GOT3 (cell line): Measurements from ENCODE around the gene DAZAP1.

Experiments used
- DNase-seq: peaks from one replicate; lab custom pipeline; 2025; ENCODE audit warnings: mixed read lengths; lab: John Stamatoyannopoulos, UW

DAZAP1 gene

DNA sequence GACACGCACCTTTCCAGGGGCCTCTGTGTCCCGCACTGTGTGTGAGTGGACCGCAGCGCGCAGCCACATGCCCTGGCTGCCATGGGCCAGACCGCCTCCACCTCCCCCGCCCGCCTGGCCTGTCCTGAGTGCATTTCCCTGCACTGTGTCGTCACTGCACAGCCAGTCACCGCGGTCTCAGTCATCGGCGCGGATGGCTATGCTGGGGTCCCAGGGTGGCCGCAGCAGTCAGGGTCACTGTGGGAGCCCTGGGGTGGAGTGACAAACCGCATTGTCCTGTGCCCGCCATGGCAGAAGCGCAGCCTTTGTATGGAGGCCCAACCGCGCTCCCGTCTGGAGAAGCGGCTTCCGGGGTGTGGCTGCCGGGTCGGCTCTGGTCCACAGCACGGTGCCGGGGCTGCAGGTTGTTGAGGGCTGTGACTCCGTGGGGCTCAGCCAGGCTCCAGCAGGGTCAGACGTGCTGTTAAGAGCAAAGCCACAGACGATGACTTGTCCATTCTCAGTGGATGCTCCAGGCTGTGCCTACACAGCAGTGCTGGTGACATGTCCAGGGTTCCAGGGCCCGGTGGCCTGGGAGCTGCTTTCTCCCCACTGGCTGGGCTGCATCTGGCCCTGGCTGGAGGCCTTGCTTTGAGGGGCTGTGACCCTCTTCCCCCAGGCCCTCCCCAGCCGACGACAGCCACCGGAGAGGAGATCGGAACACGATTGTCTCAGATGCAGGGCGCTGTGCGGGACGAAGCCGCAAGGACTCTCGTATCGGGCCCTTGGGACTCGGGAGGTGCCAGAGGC lies 30.0 kb upstream of the DAZAP1 start:
- no peak for DNase-seq

DNA sequence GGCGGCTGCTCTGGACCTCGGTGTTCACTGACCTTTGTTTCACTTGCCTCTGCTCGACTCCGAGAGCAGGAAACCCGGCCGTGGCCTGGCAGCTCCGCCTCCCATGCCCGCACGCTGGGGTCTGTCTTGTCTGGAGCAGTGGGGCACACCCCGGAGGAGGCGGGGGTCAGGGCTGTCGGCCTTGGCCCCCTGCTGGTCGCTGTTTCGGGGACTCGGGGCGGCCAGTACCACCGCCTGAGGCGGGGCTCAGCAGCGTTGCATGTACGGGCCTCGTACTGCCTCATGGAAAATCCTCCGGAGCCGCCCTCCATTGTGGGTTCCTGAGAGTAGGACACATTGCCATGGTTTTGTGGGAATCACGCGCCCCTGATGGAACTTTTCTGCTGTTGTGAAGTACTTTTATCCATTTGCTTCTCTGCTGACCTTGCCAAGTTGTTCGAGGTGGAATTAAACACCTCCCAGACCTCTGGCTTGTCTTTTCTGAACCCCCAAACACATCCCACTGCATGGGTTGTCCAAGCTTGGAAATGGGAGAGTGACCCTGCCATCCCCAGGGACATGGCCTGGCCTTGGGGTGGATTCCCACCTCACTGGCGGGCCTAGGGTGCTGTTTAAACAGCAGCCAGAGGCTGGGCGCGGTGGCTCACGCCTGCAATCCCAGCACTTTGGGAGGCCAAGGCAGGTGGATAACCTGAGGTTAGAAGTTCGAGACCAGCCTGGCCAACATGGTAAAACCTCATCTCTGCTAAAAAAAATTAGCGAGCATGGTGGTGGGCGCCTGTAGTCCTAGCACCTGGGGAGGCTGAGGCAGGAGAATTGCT lies 29.2 kb upstream of the DAZAP1 start:
- no peak for DNase-seq

DNA sequence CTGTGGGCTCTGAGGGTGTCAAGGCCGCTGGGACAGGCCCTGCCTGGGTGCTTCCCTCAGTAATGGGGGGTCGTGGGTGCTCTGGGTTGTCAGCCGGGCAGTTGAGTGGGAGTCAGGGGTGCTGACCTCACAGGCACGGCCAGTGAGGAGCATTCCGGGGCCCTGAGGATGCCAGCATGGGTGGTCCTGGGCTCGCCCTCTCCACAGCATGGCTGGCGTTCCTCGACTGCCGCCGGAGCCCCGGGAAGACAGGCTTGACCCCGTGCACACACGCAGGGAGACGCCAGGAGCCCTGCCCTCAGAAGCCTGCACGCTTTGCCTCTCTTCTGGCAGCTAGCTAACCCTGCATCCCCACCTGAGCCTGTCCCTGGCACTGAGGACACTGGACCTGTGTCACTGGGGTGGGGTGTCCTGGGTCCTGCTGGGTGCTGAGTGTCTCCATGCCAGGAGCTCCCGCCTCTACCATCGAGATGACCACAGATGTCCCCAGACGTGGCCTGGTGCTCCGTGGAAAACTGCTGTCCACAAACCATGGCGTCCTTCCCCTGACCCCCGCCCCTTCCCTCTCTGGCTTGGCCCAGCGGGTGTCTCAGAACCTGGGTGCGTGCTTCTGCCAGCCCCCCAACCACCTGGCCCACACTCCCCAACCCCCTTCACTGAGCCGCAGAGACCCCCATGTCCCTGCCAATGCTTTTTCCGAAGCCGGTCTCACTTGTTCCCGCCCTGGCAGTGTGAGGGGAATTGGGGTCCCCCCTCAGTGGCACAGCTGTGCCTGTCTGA lies 28.1 kb upstream of the DAZAP1 start:
- no peak for DNase-seq

DNA sequence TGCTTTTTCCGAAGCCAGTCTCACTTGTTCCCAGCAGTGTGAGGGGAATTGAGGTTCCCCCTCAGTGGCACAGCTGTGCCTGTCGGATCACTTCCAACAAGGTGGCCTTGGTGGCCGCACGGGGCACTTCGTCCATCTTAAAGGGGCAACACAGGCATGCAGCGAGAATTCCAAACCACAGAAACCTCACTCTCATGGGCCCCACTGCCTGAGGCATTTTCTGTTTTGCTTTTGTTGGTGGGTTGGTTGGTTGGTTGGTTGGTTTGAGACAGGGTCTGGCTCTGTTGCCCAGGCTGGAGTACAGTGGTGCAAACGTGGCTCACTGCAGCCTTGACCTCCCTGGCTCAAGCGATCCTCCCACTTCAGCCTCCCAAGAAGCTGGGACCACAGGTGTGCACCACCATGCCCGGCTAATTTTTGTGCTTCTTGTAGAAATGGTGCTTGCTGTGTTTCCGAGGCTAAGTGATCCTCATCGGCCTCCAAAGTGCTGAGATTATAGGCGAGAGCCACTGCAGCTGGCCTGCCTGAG lies 27.4 kb upstream of the DAZAP1 start:
- no peak for DNase-seq

DNA sequence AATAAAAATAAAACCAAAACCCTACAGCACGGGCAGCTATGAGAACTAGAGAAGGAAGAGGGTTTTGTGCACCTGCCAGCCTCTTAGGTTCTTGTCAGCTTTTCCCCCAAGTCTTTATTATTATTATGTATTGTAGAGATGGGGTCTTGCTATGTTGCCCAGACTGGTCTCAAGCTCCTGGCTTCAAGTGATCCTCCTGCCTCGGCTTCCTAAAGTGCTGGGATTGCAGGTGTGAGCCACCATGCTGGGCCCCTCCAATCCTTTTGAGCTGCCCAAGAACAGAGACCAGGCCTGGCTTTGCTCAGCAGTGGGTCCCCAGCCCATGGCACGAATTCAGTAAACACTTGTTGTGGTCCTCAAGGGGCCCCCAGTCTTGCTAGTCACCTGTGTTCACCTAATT lies 25.1 kb upstream of the DAZAP1 start:
- DNase-seq: no peak

DNA sequence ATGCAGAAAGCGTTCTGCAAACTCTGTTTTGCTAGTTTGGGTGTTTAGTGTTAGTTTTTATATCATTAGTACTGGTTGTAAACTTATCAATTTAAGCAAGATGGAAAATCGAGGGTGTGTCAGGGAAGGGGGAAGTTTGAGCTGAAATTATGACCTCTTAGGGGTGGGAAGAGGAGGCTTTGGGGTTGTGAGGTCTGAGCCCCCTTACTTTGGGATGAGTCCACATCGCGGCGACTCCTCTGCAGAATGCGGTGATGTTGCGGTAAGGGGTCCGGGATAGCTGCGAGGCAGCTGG lies 24.4 kb upstream of the DAZAP1 start:
- DNase-seq: no peak

DNA sequence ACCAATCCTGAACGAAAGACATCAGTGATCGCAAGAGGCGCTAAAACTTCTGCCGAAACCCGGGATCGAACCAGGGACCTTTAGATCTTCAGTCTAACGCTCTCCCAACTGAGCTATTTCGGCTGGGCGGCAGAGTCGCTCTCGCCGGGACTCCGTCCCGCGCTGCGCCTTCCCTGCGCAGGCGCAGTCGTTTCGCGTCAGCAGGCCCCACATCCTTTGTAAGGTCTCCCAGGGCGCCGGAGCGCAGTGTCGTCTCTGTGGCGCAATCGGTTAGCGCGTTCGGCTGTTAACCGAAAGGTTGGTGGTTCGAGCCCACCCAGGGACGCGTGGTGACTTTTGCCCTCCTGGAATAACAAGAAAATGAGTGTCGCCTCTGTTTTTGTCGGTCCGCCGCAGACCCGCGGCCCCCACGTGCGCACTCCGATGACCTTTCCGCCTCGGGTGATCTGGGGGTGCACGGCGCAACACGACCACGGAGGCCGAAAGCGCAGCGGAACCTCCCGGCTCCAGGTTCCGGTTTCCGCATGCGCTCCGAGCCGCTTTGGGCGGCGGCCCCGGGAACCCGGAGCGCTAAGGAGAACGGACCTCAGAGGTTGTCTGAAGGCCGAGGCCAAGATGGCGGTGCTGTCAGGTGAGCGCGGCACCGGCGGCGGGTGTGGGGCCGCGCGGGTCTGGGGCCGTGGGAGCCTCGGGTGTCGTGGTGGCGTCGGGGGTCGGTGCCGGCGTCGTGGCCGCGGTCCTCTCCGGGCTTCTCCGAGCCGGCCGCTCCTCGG lies 23.9 kb upstream of the DAZAP1 start, which contains the start of gene NDUFS7:
Gene NDUFS7 (plus strand): TSS at position 596 of the 773 bp plus-strand sequence. CDS start 20 bp downstream, at position 616.
- peak; percentile 95 for DNase-seq

DNA sequence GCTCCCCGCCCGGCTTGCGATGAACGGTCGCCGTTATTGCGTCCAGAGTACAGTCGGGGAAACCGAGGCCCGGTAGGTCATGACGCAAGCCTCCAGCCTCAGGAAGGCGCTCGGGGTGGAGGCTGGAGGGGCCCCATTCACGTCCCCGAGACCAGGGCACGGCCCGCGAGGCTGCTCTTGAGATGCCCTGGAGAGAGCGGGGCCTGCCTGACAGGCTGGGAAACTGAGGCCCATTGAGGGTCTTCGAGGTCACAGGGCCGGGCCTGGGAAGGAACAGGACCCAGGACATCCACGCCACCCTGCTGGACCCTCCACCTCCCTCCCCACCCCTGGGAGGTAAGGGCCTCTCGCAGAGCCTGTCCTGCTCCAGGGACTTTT lies 23.3 kb upstream of the DAZAP1 start:
- no peak for DNase-seq

DNA sequence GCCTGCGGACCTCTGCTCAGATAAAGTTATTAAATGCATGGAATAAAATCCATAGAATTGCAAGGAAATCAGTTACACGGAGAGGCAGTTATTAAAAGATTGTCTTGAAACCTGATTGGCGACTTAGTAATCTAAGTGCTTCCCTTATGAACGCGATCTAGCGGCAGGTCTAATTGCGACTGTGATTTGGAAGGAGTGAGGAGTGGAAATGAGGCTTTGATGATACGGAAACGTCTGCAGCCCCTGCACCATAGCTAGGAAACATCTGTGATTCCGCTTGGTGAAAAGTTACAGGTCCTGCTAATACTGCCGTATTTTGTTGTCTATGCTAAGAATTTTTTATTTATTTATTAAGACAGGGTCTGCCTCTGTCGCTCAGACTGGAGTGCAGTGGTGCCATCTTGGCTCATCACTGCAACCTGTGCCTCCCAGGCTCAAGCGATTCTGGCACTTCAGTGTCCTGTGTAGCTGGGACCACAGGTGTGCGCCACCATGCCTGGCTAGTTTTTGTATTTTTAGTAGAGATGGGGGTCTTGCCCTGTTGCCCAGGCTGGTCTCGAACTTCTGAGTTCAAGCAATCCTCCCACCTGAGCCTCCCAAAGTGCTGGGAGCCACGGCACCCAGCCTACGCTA lies 22.8 kb upstream of the DAZAP1 start:
- no peak for DNase-seq

DNA sequence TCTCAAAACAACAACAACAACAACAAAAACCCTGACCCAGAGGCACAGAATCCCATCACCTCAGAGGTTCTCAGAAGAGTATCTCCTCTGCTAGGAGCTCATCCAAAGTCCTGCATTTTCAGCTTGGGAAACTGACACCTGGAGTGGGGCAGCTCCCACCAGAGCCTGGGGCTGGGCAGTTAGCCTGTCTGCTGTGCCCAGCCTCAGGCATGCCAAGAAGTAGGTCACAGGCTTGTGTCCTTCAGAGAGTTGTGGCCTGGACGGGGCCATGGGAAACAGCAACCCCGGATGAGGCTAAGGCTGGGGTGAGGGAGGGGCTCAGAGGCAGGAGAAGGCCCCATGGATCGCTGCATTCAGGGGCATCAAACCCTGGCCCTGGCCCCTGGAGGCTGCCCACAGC lies 21.6 kb upstream of the DAZAP1 start:
- DNase-seq: no peak

DNA sequence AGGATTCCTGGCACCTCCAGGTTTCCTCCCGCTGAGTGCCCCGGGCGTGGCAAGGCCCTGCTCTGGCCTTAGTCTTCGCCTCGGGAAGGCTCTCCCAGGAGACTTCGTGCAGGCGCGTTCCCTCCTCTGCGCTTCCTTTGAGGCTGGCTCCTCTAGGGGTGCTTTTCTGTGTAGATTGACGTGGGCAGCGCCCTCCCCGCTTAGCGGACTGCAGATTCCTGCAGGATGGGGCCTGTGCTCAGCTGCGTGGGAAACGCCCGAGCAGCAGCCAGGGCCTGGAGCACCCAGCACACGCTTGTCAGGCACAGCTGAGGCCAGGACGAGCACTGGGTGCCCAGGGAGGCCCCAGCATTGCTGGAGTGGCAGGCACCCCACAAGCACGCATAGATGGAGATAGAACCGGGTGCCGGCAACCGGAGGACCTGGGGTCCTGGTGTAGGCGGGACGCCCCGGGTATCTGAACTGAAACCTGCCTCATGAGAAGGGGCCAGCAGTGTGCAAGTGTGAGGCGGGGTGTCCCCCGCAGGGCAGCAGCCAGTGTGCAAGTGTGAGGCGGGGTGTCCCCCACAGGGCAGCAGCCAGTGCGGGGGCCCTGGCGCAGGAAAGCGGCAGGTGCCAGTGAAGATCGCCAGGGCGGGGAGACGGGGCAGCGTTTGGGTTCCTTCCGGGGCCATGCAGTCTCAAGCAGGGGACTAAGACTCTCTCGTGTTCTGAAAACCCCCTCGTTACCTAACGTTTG lies 20.3 kb upstream of the DAZAP1 start:
- no peak for DNase-seq

DNA sequence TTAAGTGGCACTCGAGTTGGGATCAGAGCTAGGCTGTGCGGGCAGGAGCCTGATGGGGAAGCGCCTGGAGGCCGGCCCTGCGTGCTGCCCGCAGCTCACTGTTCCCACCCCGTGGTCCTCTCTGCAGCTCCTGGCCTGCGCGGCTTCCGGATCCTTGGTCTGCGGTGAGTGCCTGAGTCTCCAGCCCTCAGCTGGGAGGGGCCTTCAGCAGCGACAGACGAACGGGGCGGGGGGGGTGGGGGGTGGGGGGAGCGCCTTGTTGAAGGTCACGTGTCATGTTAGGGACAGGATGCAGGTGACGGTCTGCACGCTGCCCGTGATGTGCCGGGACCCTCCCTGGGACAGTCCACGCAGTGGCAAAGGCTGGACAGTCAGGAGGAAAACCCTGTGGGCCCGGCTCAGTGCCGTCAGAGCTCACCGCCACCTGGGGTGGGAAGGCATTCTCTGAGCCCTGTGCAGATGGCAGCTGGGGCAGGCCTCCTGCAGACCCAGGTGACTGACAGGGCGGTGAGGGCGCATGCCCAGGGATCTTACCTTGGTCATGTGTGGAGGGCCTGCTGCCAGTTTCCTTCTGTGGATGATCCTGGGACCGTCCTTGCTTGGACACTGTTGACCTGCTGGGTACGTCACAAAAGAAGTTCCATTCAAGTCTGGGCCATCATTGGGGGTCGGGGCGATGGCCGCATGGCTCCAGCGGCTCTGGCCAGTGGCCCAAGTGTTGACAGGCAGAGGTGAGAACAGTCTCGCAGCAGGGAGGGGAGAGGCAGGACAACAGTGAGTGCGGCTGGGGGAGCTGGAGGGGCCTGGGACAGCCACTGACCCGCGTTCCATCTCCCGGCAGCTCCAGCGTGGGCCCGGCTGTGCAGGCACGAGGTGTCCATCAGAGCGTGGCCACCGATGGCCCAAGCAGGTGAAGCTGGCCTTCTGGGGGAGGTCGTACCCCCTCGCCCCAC lies 19.4 kb upstream of the DAZAP1 start:
- DNase-seq: no peak

DNA sequence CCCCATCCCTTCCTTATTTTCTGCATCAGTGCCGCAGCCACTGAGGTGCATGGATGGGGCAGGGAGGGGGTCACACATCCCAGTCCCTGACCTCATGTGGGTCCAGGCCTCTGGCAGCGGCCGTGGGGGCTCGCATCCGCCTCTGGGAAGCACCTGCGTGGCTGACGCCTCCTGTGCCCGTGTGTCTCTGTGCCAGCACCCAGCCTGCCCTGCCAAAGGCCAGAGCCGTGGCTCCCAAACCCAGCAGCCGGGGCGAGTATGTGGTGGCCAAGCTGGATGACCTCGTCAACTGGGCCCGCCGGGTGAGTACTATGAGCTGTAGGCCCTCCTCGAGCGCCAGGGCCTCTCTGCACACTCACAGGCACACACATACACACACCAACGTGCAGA lies 18.8 kb upstream of the DAZAP1 start:
- no peak for DNase-seq

DNA sequence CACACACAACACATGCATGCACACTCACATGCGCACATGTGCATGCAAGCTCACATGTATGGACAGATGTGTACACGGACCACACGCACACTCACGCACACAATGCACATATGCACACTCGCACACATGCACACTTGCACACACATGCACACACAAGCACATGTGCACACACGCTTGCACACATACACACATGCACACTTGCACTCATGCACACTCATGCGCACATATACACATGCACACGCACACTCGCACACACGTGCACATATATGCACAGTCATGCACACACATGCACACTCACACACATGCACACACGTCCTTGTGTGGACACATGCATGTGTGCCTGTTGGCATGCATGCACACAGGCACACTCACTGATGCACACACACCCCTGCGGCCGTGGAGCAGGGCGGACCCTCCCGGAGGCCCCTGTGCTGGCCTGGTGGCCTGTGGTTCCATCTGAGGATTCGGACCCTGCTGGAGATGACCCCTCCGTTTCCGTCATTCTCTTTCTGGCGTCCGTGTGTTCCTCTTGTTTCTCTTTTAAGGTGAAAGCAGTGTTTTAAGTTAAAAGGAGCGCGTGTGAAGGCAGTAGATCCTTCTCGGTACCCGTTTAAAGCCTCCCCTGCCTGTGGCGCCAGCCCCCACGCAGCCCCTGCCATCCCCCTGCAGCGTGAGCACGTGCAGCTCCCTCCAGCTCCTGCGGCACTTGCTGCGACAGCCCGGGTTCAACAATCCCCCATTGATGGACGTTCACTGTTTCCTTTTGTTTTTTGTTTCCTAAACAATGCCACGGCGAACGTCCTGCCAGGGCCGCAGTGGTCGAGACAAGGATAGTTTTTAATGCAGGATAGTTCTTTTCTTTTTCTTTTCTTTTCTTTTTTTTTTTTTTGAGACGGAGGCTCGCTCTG lies 18.1 kb upstream of the DAZAP1 start:
- DNase-seq: no peak

DNA sequence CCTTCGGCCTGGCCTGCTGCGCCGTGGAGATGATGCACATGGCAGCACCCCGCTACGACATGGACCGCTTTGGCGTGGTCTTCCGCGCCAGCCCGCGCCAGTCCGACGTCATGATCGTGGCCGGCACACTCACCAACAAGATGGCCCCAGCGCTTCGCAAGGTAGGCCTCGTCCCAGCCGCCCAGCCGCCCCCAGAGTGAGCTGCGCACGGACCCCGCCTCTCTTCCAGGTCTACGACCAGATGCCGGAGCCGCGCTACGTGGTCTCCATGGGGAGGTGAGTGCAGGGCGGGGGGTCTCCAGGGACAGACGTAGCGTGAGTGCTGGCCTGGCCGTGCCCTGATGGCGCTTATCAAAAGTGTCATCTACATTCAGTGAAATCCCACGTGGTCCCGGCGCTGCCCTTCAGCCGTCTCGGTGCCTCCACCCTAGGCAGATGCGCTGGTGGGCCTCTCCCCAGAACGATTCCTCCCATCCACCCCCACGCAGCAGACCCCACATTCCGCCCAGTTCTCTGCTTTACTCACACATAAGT lies 16.4 kb upstream of the DAZAP1 start:
- DNase-seq: no peak

DNA sequence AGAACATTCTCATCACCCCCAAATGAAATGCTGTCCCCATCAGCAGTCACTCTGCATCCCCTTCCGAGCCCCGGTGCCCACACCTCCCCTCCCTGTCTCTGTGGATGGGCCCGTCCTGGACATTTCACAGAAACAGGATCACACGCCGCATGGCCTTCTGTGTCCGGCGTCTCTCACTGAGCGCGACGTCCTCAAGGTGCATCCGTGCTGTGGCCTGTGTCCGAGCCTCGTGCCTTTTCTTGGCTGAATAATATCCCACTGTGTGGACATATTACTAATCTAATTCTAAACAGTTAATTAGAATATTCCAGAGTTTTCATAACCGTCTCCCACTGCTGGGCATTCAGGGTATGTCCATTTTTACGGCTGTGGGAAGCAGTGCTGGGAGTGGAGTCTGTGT lies 15.0 kb upstream of the DAZAP1 start:
- no peak for DNase-seq

DNA sequence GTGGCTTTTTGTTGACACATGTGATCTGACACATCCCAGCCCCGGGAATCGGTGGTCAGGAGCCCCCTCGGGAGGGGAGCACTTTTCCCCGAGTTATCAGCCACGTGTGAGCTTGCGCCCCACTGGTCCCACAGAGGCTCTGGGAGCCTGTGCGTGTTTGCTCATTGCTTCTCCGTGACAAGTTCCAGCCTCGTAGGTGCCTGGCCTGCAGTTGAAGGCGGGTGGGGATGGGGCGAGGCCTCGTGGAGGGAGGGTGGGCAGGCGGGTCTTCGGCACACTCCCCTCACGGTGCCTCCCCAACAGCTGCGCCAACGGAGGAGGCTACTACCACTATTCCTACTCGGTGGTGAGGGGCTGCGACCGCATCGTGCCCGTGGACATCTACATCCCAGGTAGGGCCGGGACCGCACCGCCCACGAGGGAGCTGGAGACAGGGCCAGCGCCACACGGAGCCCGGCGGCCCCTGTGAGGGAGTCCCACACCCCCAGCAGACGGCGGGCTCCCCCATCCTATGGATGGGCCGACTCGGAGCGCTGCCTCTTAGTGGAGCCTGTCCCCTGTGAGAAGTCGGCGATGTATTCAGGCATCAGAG lies 14.4 kb upstream of the DAZAP1 start:
- no peak for DNase-seq

DNA sequence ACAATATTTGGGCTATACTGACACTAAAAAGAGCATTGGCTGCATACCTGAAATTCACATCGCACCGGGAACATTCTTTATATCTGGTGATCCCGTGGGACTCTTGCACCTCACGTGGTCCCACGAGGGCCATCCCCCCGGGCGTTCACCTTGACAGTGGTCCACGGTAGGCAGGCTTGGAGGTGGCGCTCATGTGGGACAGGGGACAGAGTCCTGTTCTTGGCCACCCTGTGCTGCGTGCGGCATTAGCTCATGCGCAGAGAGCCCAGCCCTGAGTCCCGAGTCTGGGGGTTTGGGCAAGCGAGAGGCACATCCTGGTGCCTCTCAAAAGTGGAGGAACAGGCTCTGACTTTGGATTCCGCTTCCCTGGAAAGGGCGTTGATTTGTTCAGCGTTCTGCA lies 13.5 kb upstream of the DAZAP1 start:
- no peak for DNase-seq
